ENCODE measurements around the gene BCKDHA. TPM values are rescaled to one million over a fixed set of nuclear protein-coding genes. Genes with fewer than 3 reads are reported as not detected.
A peak's percentile ranks its signal among the peaks of the same experiment; 100 is the strongest.

BCKDHA gene
- total and polyA plus RNA-seq, 9 of the 15 experiments (the other 6 are each of a cell fraction or from before 2014, with no cell fraction given) = 4.5 to 52.5 (median 14.1) TPM

- TF ChIP-seq THRA (IDR thresholded peaks at IDR 0.05) (no peak), STAT5A (IDR thresholded peaks at IDR 0.05; ENCODE audit: borderline replicate concordance, low read length) (no peak), CREBBP (IDR thresholded peaks at IDR 0.05; ENCODE audit: low read depth, low read length) (no peak), JUND (IDR thresholded peaks at IDR 0.05; ENCODE audit: borderline replicate concordance, low read depth, low read length) (peak; percentile 36), JUND (tag; IDR thresholded peaks at IDR 0.05; ENCODE audit: borderline replicate concordance, low read depth, low read length) (no peak; the same call in 2 of the 3 replicates), ATF7 (IDR thresholded peaks at IDR 0.05) (peak; percentile 80), NCOA2 (IDR thresholded peaks at IDR 0.05; ENCODE audit: partially characterized antibody in 2 of 2) (no peak), IRF9 (tag; IDR thresholded peaks at IDR 0.05) (no peak), MTA3 (IDR thresholded peaks at IDR 0.05; ENCODE audit: borderline replicate concordance) (no peak; the same call in 1 of the 2 replicates), SETDB1 (IDR thresholded peaks at IDR 0.05; ENCODE audit: low read length) (no peak), ADNP (tag; IDR thresholded peaks at IDR 0.05) (no peak), CHD7 (IDR thresholded peaks at IDR 0.05; ENCODE audit: low read depth, low read length) (no peak), ZC3H4 (CRISPR knock-in tag; IDR thresholded peaks at IDR 0.05; ENCODE audit: borderline replicate concordance) (no peak), NR1H2 (CRISPR knock-in tag; IDR thresholded peaks at IDR 0.05) (no peak)
These were observed 33.7 kb upstream of the BCKDHA start, which contains the start of gene B9D2 (continued) for GRCh38 chr19:41363753-41364523.

All from K562 (cell line).